Calu3 (cell line): ENCODE measurements around the gene LMTK2. TPM values are rescaled to one million over a fixed set of nuclear protein-coding genes. Genes with fewer than 3 reads are reported as not detected.

Source experiments
- BruUV-seq: library from RNA; stranded (reverse); fragments of 400-500 nt; replicated peaks from 2 replicates; lab custom pipeline; 2021; lab: Mats Ljungman, UMichigan
- CTCF ChIA-PET: fragments of 300-600 bp; sonication (Branson Sonifier 250); formaldehyde crosslinking; loops from one replicate; lab custom pipeline; 2022; ENCODE audit warnings: antibody characterized with exemption; lab: Charles Lee
- DNase-seq: peaks from one replicate; pipeline ENCODE4 v3.0.0; 2022
- H3K27ac Mint-ChIP-seq: one replicate; pipeline ENCODE4 v1.8.0; 2022; ENCODE audit warnings: mixed read lengths; ENCODE audit not compliant: unreplicated experiment
- H3K27me3 Mint-ChIP-seq: one replicate; pipeline ENCODE4 v1.8.0; 2022; ENCODE audit warnings: mixed read lengths; ENCODE audit not compliant: unreplicated experiment
- H3K36me3 Mint-ChIP-seq: one replicate; pipeline ENCODE4 v1.8.0; 2022; ENCODE audit warnings: mild to moderate bottlenecking, moderate library complexity, mixed read lengths; ENCODE audit not compliant: insufficient read depth, unreplicated experiment
- H3K4me1 Mint-ChIP-seq: one replicate; pipeline ENCODE4 v1.8.0; 2022; ENCODE audit warnings: mild to moderate bottlenecking, low read depth, mixed read lengths; ENCODE audit not compliant: unreplicated experiment
- H3K4me3 Mint-ChIP-seq: one replicate; pipeline ENCODE4 v1.8.0; 2022; ENCODE audit warnings: mild to moderate bottlenecking, low read depth, moderate library complexity, mixed read lengths; ENCODE audit not compliant: unreplicated experiment
- H3K9me3 Mint-ChIP-seq: one replicate; pipeline ENCODE4 v1.8.0; 2022; ENCODE audit warnings: low read depth, mixed read lengths; ENCODE audit not compliant: unreplicated experiment
- intact Hi-C: fragments of 100-400 bp; cut with micrococcal nuclease; formaldehyde crosslinking; loops from one replicate; pipeline ENCODE4 v1.10.0; 2022; ENCODE audit not compliant: unreplicated experiment
- total RNA-seq: library from RNA; stranded (reverse); gene quantifications from 2 replicates; pipeline ENCODE4 v1.2.3, GENCODE V29; 2022
- TF ChIP-seq, protein P1 (sequence below): fragments of 200-600 bp; IDR thresholded peaks from one replicate; pipeline ENCODE4 v1.8.0; 2022; ENCODE audit warnings: antibody characterized with exemption; ENCODE audit not compliant: unreplicated experiment

Gene LMTK2
- total RNA-seq, 1 experiment from 2014 or later = 29.9 TPM

DNA sequence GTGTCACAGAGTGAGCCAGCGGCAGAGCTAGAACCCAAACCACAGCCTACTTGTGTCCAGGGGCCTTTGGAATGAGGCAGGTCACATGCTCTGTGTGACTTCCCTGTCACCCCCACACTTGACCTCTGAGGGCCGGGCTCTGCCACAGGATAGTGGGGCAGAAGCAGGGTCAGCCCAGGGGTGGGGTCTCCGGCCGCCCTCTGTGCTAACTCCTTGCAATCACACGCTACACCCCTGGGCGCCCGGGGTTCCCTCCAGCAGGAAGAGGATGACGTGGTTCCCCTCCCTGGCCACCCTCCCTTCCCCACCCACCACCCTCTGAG lies 125.6 kb downstream of the LMTK2 start:
- no peak for DNase-seq
- no peaks in the 10 kb centered on the region for H3K27me3 Mint-ChIP-seq
- no TSS peak for BruUV-seq

DNA sequence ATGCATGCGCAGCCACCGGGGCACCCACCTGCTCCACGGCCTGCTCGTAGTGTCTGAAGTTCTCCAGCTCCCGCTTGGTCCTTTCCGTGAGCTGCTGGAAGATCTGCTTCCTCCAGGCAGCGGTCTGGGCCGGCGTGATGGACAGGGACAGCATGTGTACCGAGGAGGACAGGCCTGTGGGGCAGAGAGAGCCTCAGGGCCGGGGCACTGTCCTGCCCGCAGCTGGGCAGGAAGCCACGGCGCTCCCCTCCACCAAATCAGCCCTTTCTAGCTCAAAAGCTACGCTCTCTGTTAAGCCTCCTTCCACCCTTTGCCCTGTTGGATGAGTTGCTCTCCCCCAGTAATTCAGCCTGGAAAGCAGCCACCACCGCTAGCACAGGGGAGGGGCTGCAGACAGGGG lies 126.1 kb downstream of the LMTK2 start:
- H3K36me3 Mint-ChIP-seq = peaks cover 6% of the 10 kb centered on the region
- intact Hi-C loops = no loop called here

More for the DNA sequence above, 125.6 kb downstream of the LMTK2 start:
- TF ChIP-seq, protein P1, sequence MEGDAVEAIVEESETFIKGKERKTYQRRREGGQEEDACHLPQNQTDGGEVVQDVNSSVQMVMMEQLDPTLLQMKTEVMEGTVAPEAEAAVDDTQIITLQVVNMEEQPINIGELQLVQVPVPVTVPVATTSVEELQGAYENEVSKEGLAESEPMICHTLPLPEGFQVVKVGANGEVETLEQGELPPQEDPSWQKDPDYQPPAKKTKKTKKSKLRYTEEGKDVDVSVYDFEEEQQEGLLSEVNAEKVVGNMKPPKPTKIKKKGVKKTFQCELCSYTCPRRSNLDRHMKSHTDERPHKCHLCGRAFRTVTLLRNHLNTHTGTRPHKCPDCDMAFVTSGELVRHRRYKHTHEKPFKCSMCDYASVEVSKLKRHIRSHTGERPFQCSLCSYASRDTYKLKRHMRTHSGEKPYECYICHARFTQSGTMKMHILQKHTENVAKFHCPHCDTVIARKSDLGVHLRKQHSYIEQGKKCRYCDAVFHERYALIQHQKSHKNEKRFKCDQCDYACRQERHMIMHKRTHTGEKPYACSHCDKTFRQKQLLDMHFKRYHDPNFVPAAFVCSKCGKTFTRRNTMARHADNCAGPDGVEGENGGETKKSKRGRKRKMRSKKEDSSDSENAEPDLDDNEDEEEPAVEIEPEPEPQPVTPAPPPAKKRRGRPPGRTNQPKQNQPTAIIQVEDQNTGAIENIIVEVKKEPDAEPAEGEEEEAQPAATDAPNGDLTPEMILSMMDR = no peak
- intact Hi-C loops = no loop called here
- Mint-ChIP-seq H3K9me3 (no peaks in the 10 kb centered on the region), H3K4me1 (no peaks in the 10 kb centered on the region), H3K36me3 (peaks cover 6% of the 10 kb centered on the region), H3K27ac (no peak overlapping the region), H3K4me3 (no peak overlapping the region)
- CTCF ChIA-PET = no interaction called here

DNA sequence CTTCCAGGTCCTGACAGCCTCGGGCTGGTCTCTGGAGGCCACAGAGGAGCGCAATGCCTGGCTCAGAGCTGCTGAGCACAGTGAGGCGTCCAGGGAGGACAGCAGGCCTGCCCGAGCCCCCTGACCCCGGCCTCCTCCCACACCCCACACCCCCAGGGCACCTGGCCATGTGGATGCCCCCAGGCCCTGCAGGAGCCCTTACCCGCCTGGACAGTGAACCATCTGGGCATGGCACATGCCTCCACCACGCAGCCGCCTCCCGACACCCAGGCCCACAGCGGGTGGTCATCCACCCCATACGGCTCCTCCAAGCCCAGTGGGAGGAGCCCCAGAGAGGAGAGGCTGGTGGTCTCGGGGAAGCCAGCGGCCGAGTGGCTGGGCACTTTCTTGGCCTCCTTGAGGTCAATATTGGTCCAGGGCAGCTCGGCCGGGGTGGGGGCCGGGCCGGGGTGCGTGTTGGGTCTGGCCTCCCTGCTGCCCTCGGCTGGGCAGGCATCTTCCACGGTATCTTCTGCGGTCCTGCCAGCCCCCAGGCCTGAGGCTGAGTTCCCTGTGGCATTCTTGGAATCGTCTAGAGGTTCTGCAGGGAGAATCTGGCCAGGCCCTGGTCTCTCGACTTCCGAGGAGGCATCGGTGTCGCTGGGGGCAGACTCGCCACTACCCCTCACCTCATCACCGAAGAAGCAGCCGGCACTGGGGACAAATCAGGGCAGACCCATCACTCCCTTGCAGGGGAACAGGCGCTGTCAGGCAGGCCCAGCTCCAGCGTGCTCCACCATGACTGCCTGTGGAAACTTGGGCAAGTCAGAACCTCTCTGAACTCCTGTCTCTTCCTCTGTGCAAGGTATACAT lies 126.8 kb downstream of the LMTK2 start:
- Mint-ChIP-seq H3K4me1 (no peaks in the 10 kb centered on the region), H3K36me3 (peaks cover 6% of the 10 kb centered on the region), H3K4me3 (no peak overlapping the region), H3K27me3 (no peaks in the 10 kb centered on the region), H3K9me3 (no peaks in the 10 kb centered on the region), H3K27ac (no peak overlapping the region)
- no peak for DNase-seq
- CTCF ChIA-PET = no interaction called here
- TF ChIP-seq, protein P1 = no peak
- no TSS peak for BruUV-seq
- intact Hi-C loops = no loop called here

More for the DNA sequence above, 126.1 kb downstream of the LMTK2 start:
- no peak overlapping the region for H3K27ac Mint-ChIP-seq
- H3K4me3 Mint-ChIP-seq = no peak overlapping the region
- BruUV-seq = no TSS peak
- H3K4me1 Mint-ChIP-seq = no peaks in the 10 kb centered on the region
- TF ChIP-seq, protein P1 = no peak
- no peaks in the 10 kb centered on the region for H3K9me3 Mint-ChIP-seq
- no peaks in the 10 kb centered on the region for H3K27me3 Mint-ChIP-seq
- DNase-seq = no peak
- CTCF ChIA-PET = no interaction called here

DNA sequence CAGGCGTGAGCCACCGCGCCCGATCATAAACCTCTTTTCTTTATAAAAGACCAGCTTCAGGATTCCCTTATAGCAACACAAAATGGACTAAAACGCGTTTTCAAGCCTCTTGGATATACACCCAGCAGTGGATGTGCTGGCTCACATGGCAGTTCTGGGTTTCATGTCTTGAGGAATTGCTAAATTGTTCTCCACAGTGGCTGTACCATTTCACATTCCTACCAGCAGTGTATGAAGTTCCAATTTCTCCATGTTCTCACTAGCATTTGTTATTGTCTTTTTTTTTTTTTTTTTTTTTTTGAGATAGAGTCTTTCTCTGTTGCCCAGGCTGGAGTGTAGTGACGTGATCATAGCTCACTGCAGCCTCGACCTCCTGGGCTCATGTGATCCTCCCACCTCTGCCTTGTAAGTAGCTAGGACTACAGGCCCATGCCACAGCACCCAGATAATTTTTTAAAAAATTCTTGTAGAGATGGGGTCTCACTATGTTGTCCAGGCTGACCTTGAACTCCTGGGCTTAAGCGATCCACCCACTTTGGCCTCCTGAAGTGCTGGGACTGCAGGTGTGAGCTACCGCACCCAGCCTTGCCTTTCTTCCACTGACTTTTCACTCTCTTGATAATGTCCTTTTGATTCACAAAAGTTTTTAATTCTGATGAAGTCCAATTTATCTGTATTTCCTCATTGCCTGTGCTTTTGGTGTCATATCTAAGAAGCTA lies 127.9 kb downstream of the LMTK2 start:
- no peak overlapping the region for H3K4me3 Mint-ChIP-seq
- no peak overlapping the region for H3K27ac Mint-ChIP-seq
- no peaks in the 10 kb centered on the region for H3K4me1 Mint-ChIP-seq
- peaks cover 6% of the 10 kb centered on the region for H3K36me3 Mint-ChIP-seq
- intact Hi-C loops = no loop called here
- CTCF ChIA-PET = no interaction called here
- H3K27me3 Mint-ChIP-seq = no peaks in the 10 kb centered on the region
- DNase-seq = no peak
- no peaks in the 10 kb centered on the region for H3K9me3 Mint-ChIP-seq
- TF ChIP-seq, protein P1 = no peak
- no TSS peak for BruUV-seq
